ENCODE results near the gene PGAP1. TPM values are rescaled to one million over a fixed set of nuclear protein-coding genes. Genes with fewer than 3 reads are reported as not detected.

The PGAP1 gene
- total and polyA plus RNA-seq, 9 of the 15 experiments (the other 6 are each of a cell fraction or from before 2014, with no cell fraction given) = 0.08 to 0.73 (median 0.52) TPM

GRCh38 chr2:196821195-196821594 is 105.3 kb downstream of the PGAP1 start:
- ChIA-PET CTCF (ENCODE audit: low intra/inter-chr PET ratio) (no interaction called here), POLR2A (no interaction called here)
- DNase-seq (ENCODE audit: extremely low read depth in 1 of 4, low spot score in 3 of 4) = no peak
- no peaks in the 10 kb centered on the region for H3K9me1 ChIP-seq (ENCODE audit: control insufficient read depth, insufficient read depth, low read length)
- in situ Hi-C loops (cut with MboI) = no loop called here
- H3K4me3 ChIP-seq = no peak overlapping the region
- no peaks in the 10 kb centered on the region for H4K20me1 ChIP-seq (replicated peaks; ENCODE audit: control insufficient read depth, insufficient read depth, low read length)
- H3K79me2 ChIP-seq (ENCODE audit: control insufficient read depth, insufficient read depth, low read length) = no peaks in the 10 kb centered on the region
- WGBS (ENCODE audit: insufficient coverage, low coverage, missing lambda C conversion rate) = 0% methylated on average over 1 of the region's 1 CpG
- H3K36me3 ChIP-seq (ENCODE audit: control insufficient read depth, insufficient read depth, low read length) = no peaks in the 10 kb centered on the region
- no peak overlapping the region for H3K27ac ChIP-seq (ENCODE audit: extremely low read depth, low read depth, low read length)
- intact Hi-C loops (cut with micrococcal nuclease) = no loop called here
- H3K9me3 ChIP-seq (replicated peaks; ENCODE audit: control insufficient read depth, insufficient read depth, low read depth, low read length) = no peaks in the 10 kb centered on the region
- no peak overlapping the region for H3K4me2 ChIP-seq (ENCODE audit: insufficient read depth, low read length)
- no peaks in the 10 kb centered on the region for H3K27me3 ChIP-seq (ENCODE audit: control insufficient read depth in 2 of 2, insufficient read depth in 2 of 2, low read length in 2 of 2)
- no peaks in the 10 kb centered on the region for H3K4me1 ChIP-seq (replicated peaks in 1 of 2; ENCODE audit: control insufficient read depth in 2 of 2, insufficient read depth in 2 of 2, low read length in 2 of 2)
- H2AFZ ChIP-seq (ENCODE audit: low read depth, low read length) = no peak overlapping the region
- no peak for ATAC-seq
- FAIRE-seq = no peak
- BruUV-seq (replicated peaks) = no TSS peak
- no peak overlapping the region for H3K9ac ChIP-seq (ENCODE audit: insufficient read depth in 1 of 2, low read depth in 2 of 2, low read length in 2 of 2)
- no peak for TF ChIP-seq ARHGAP35 (IDR thresholded peaks at IDR 0.05; ENCODE audit: partially characterized antibody)
- no peak for TF ChIP-seq NBN (IDR thresholded peaks at IDR 0.05; ENCODE audit: low read depth)
- TF ChIP-seq ZNF57 (CRISPR knock-in tag; IDR thresholded peaks at IDR 0.05) = no peak
- TF ChIP-seq MNT (conservative IDR thresholded peaks at IDR 0.05) = no peak
- no peak for TF ChIP-seq NFE2L1 (tag; IDR thresholded peaks at IDR 0.05; ENCODE audit: borderline replicate concordance, low read depth)
- no peak for TF ChIP-seq ETV6 (IDR thresholded peaks at IDR 0.05; ENCODE audit: borderline replicate concordance in 1 of 2, low read depth in 2 of 2, low read length in 1 of 2)
- no peak for TF ChIP-seq ETV6 (CRISPR knock-in tag; IDR thresholded peaks at IDR 0.05; ENCODE audit: borderline replicate concordance)
- TF ChIP-seq IRF9 (tag; IDR thresholded peaks at IDR 0.05) = no peak
- no peak for TF ChIP-seq ELF2 (CRISPR knock-in tag; IDR thresholded peaks at IDR 0.05)
- TF ChIP-seq ZKSCAN3 (CRISPR knock-in tag; IDR thresholded peaks at IDR 0.05) = no peak
- TF ChIP-seq RBM39 (optimal IDR thresholded peaks at IDR 0.05; ENCODE audit: low read depth, low read length) = no peak
- TF ChIP-seq SIX5 (IDR thresholded peaks at IDR 0.05; ENCODE audit: borderline replicate concordance in 1 of 2, insufficient read depth in 1 of 2, low read depth in 1 of 2, low read length in 2 of 2) = no peak
- TF ChIP-seq KHSRP (IDR thresholded peaks at IDR 0.05) = no peak
- TF ChIP-seq GTF2B (IDR thresholded peaks at IDR 0.05; ENCODE audit: extremely low read depth, insufficient read length) = no peak
- no peak for TF ChIP-seq WHSC1 (IDR thresholded peaks at IDR 0.05; ENCODE audit: low read length)
- TF ChIP-seq SRF (CRISPR knock-in tag; IDR thresholded peaks at IDR 0.05) = no peak
- no peak for TF ChIP-seq MXD1 (CRISPR knock-in tag; IDR thresholded peaks at IDR 0.05; ENCODE audit: borderline replicate concordance, poor library complexity, severe bottlenecking)
- no peak for TF ChIP-seq HCFC1 (IDR thresholded peaks at IDR 0.05; ENCODE audit: low read depth, low read length)
- TF ChIP-seq BMI1 (IDR thresholded peaks at IDR 0.05; ENCODE audit: low read length) = no peak
